HEK293 (cell line): ENCODE measurements around the gene LST1.

ENCODE experiments used
- FEZF1 ChIP-seq: fragments of 450-650 bp; formaldehyde crosslinking; IDR thresholded peaks from 2 replicates; pipeline ENCODE4 v1.5.1; 2016; ENCODE audit warnings: missing biosample characterization, missing genetic modification characterization
- HIC1 ChIP-seq: fragments of 450-650 bp; formaldehyde crosslinking; IDR thresholded peaks from 2 replicates; pipeline ENCODE4 v1.5.1; 2016; ENCODE audit warnings: missing biosample characterization, missing genetic modification characterization
- KLF10 ChIP-seq: fragments of 450-650 bp; IDR thresholded peaks from 2 replicates; pipeline ENCODE4 v1.5.1; 2018; ENCODE audit warnings: missing biosample characterization, mild to moderate bottlenecking, missing genetic modification characterization
- KLF8 ChIP-seq: fragments of 450-650 bp; formaldehyde crosslinking; IDR thresholded peaks from 2 replicates; pipeline ENCODE4 v1.5.1; 2016; ENCODE audit warnings: missing biosample characterization, missing genetic modification characterization
- MYNN ChIP-seq: fragments of 450-650 bp; formaldehyde crosslinking; IDR thresholded peaks from 2 replicates; pipeline ENCODE4 v1.5.1; 2016; ENCODE audit warnings: missing biosample characterization, missing genetic modification characterization, borderline replicate concordance
- MZF1 ChIP-seq: fragments of 450-650 bp; formaldehyde crosslinking; IDR thresholded peaks from 2 replicates; pipeline ENCODE4 v1.5.1; 2017; ENCODE audit warnings: missing biosample characterization, missing genetic modification characterization, borderline replicate concordance
- OSR2 ChIP-seq: fragments of 450-650 bp; formaldehyde crosslinking; IDR thresholded peaks from 2 replicates; pipeline ENCODE4 v1.5.1; 2016; ENCODE audit warnings: missing biosample characterization, missing genetic modification characterization
- PATZ1 ChIP-seq: fragments of 450-650 bp; formaldehyde crosslinking; IDR thresholded peaks from 2 replicates; pipeline ENCODE4 v1.5.1; 2016; ENCODE audit warnings: missing biosample characterization, missing genetic modification characterization
- TRIM28 ChIP-seq: IDR thresholded peaks from 2 replicates; pipeline ENCODE4 v1.6.1; 2011; ENCODE audit warnings: low read length, control low read depth, borderline replicate concordance
- ZBTB20 ChIP-seq: fragments of 450-650 bp; formaldehyde crosslinking; IDR thresholded peaks from 2 replicates; pipeline ENCODE4 v1.5.1; 2016; ENCODE audit warnings: missing biosample characterization, missing genetic modification characterization
- ZNF148 ChIP-seq: fragments of 450-650 bp; formaldehyde crosslinking; IDR thresholded peaks from 2 replicates; pipeline ENCODE4 v1.5.0; 2017; ENCODE audit warnings: missing biosample characterization, missing genetic modification characterization, borderline replicate concordance
- ZNF155 ChIP-seq: fragments of 450-650 bp; formaldehyde crosslinking; IDR thresholded peaks from 2 replicates; pipeline ENCODE4 v1.5.1; 2016; ENCODE audit warnings: missing biosample characterization, missing genetic modification characterization
- ZNF16 ChIP-seq: fragments of 450-650 bp; formaldehyde crosslinking; IDR thresholded peaks from 2 replicates; pipeline ENCODE4 v1.5.1; 2016; ENCODE audit warnings: low read depth, missing biosample characterization, missing genetic modification characterization
- ZNF18 ChIP-seq: fragments of 450-650 bp; formaldehyde crosslinking; IDR thresholded peaks from 2 replicates; pipeline ENCODE4 v1.5.1; 2016; ENCODE audit warnings: missing biosample characterization, missing genetic modification characterization
- ZNF280D ChIP-seq: fragments of 450-650 bp; formaldehyde crosslinking; IDR thresholded peaks from 2 replicates; pipeline ENCODE4 v1.5.1; 2016; ENCODE audit warnings: missing biosample characterization, missing genetic modification characterization
- ZNF292 ChIP-seq: fragments of 450-650 bp; formaldehyde crosslinking; IDR thresholded peaks from 2 replicates; pipeline ENCODE4 v1.5.1; 2016; ENCODE audit warnings: low read depth, missing biosample characterization, missing genetic modification characterization, borderline replicate concordance
- ZNF488 ChIP-seq: fragments of 450-650 bp; formaldehyde crosslinking; IDR thresholded peaks from 2 replicates; pipeline ENCODE4 v1.5.1; 2016; ENCODE audit warnings: missing biosample characterization, missing genetic modification characterization
- ZNF501 ChIP-seq: fragments of 450-650 bp; formaldehyde crosslinking; IDR thresholded peaks from 2 replicates; pipeline ENCODE4 v1.5.1; 2016; ENCODE audit warnings: missing biosample characterization, missing genetic modification characterization
- ZNF560 ChIP-seq: fragments of 450-650 bp; formaldehyde crosslinking; IDR thresholded peaks from 2 replicates; pipeline ENCODE4 v1.5.1; 2017; ENCODE audit warnings: missing biosample characterization, missing genetic modification characterization, borderline replicate concordance
- ZNF610 ChIP-seq: fragments of 450-650 bp; formaldehyde crosslinking; IDR thresholded peaks from 2 replicates; pipeline ENCODE4 v1.5.1; 2016; ENCODE audit warnings: missing biosample characterization, missing genetic modification characterization, borderline replicate concordance
- ZNF639 ChIP-seq: fragments of 450-650 bp; formaldehyde crosslinking; IDR thresholded peaks from 2 replicates; pipeline ENCODE4 v1.5.1; 2016; ENCODE audit warnings: missing biosample characterization, missing genetic modification characterization
- ZNF677 ChIP-seq: fragments of 450-650 bp; IDR thresholded peaks from 2 replicates; pipeline ENCODE4 v1.5.0; 2018; ENCODE audit warnings: missing biosample characterization, mild to moderate bottlenecking, missing genetic modification characterization, moderate library complexity
- ZNF692 ChIP-seq: fragments of 450-650 bp; formaldehyde crosslinking; IDR thresholded peaks from 2 replicates; pipeline ENCODE4 v1.5.1; 2016; ENCODE audit warnings: missing biosample characterization, missing genetic modification characterization

The LST1 gene

GRCh38 chr6:31546958-31547726 lies 38.9 kb upstream of the LST1 start, which contains the start of gene NFKBIL1 (continued):
- peak; percentile 93 for TF ChIP-seq ZNF692 (tag by site-specific recombination)
- TF ChIP-seq ZNF639: peak; percentile 91
- TF ChIP-seq ZNF501 (tag by site-specific recombination): 0 out of 2 replicates have a peak, but pooled peaks have one; percentile 37
- TF ChIP-seq ZNF16 (tag by site-specific recombination): no peak; the same call in 1 of the 2 replicates
- TF ChIP-seq PATZ1 (tag by site-specific recombination): peak; percentile 97
- no peak for TF ChIP-seq ZNF560 (tag by site-specific recombination)
- TF ChIP-seq ZNF488 (tag by site-specific recombination): no peak
- no peak; the same call in 1 of the 2 replicates for TF ChIP-seq MZF1 (tag by site-specific recombination)
- TF ChIP-seq HIC1 (tag by site-specific recombination): no peak
- no peak for TF ChIP-seq ZNF677 (tag by site-specific recombination)
- no peak; the same call in 1 of the 2 replicates for TF ChIP-seq ZBTB20
- TF ChIP-seq KLF10 (tag by site-specific recombination): peak; percentile 92
- peak; percentile 51; the same call in 1 of the 2 replicates for TF ChIP-seq ZNF610 (tag by site-specific recombination)
- no peak for TF ChIP-seq MYNN (tag by site-specific recombination)
- TF ChIP-seq ZNF155 (tag by site-specific recombination): no peak
- no peak for TF ChIP-seq FEZF1
- no peak for TF ChIP-seq ZNF148 (tag by site-specific recombination)
- peak; percentile 99 for TF ChIP-seq KLF8 (tag by site-specific recombination)
- TF ChIP-seq ZNF280D (tag by site-specific recombination): 0 out of 2 replicates have a peak, but pooled peaks have one; percentile 58
- TF ChIP-seq TRIM28: no peak
- no peak for TF ChIP-seq OSR2 (tag by site-specific recombination)
- TF ChIP-seq ZNF18 (tag by site-specific recombination): no peak
- TF ChIP-seq ZNF292 (tag by site-specific recombination): no peak
